Body of pancreas (tissue), 4 donors: Measurements from ENCODE around the gene NOS1. TPM values are rescaled to one million over a fixed set of nuclear protein-coding genes. Genes with fewer than 3 reads are reported as not detected.
"Not testable (repeated sequence)": the region's sequence is repeated elsewhere in the genome, so short reads cannot be mapped to it uniquely, and the experiment has no call there.

Experiments
- ATAC-seq: fragments of 150-250 bp; one replicate; pipeline ENCODE4 v1.9.1; 2016
- DNase-seq, 4 donors: peaks; one replicate each; pipeline ENCODE4 v3.0.0-alpha.2; 2019
- H3K27ac ChIP-seq, 4 donors: fragments of 200-600 bp; sonication (generic); 1 replicate in 3 of 4; 2 replicates in 1 of 4; pipeline versions ENCODE4 v1.5.1 to v1.6.1; 2016 to 2019; ENCODE audit warnings: mild to moderate bottlenecking in 1 of 4, mixed read lengths in 1 of 4, moderate library complexity in 1 of 4
- H3K27me3 ChIP-seq, 2 donors: fragments of 200-600 bp; sonication (generic); one replicate each; pipeline ENCODE4 v1.6.0; 2016; ENCODE audit warnings: mild to moderate bottlenecking in 1 of 2
- H3K36me3 ChIP-seq, 2 donors: fragments of 200-600 bp; sonication (generic); replicated peaks in 1 of 2; 2 replicates each; pipeline ENCODE4 v1.5.1; 2016; ENCODE audit warnings: low read depth in 2 of 2; ENCODE audit not compliant: insufficient read depth in 1 of 2
- H3K4me1 ChIP-seq: fragments of 200-600 bp; sonication (generic); one replicate; pipeline ENCODE4 v1.6.0; 2016
- H3K4me3 ChIP-seq, 2 donors: fragments of 200-600 bp; sonication (generic); 1 replicate in 1 of 2; 2 replicates in 1 of 2; pipeline ENCODE4 v1.5.1; 2016 to 2019
- H3K9me3 ChIP-seq, 3 donors: fragments of 200-600 bp; sonication (generic); 1 replicate in 2 of 3; 2 replicates in 1 of 3; pipeline ENCODE4 v1.5.1; 2016
- CTCF ChIP-seq, 7 experiments: fragments of 450-650 bp in 4 of 7; fragments of 200-600 bp in 3 of 7; sonication (generic) in 3 of 7; IDR thresholded peaks; one replicate each; pipeline ENCODE4 v1.5.1; 2016 to 2019; ENCODE audit warnings: antibody characterized with exemption in 7 of 7
- POLR2A ChIP-seq, 3 donors: fragments of 450-650 bp; IDR thresholded peaks; one replicate each; pipeline ENCODE4 v1.6.1; 2016; ENCODE audit warnings: antibody characterized with exemption in 3 of 3, mild to moderate bottlenecking in 2 of 3
- WGBS, 2 donors: methylation state at CpG; one replicate each; pipeline ENCODE4 v1.1.5; 2017; 5-methylcytosine and 5-hydroxymethylcytosine counted together
- intact Hi-C: fragments of 100-400 bp; cut with DNase I; formaldehyde crosslinking; loops from one replicate; pipeline ENCODE4 v1.15.1; 2023
- total RNA-seq, 2 donors: library from RNA; depleted of rRNA; stranded (reverse); fragments of >200 nt; gene quantifications; one replicate each; pipeline ENCODE4 v1.1.0, GENCODE V29; 2016

Gene NOS1
- total RNA-seq, 2 donors from 2014 or later, result 0.78 to 12.9 TPM

GRCh38 chr12:117202556-117202955 lies 158.9 kb downstream of the NOS1 start:
- Histone ChIP-seq H3K9me3 (no peaks in the 10 kb centered on the region), H3K27ac (no peak overlapping the region), H3K36me3 (no peaks in the 10 kb centered on the region), H3K4me3 (no peak overlapping the region), H3K4me1 (no peaks in the 10 kb centered on the region), H3K27me3 (no peaks in the 10 kb centered on the region)
- DNase-seq (no peak), ATAC-seq (no peak)
- WGBS, 2 donors, result 64 to 78% methylated on average over 9 of the region's 9 CpGs
- TF ChIP-seq POLR2A (IDR thresholded peaks at IDR 0.05) (no peak), CTCF (IDR thresholded peaks at IDR 0.05) (no peak)
- intact Hi-C loops, result no loop called here

DNA sequence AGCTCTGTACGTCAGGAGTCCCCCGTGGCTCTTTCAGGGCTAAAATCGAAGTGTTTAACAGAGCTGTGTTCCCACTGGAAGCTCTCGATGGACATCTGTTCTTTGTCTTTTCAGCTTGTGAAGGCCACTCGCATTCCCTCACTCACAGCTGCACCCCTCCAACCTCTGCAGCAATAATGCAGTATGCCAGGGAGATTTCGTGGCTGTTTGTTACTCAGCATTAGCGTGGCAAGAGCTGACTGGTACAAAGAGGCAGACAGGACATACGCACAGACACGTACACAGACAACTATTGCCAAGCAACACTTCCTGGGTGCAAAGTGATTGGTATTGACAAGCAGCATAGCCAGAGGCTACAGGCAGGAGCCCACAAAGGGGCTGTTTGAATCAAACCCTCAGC lies 159.4 kb downstream of the NOS1 start:
- ATAC-seq, result no peak
- no peaks in the 10 kb centered on the region for H3K4me1 ChIP-seq
- no peaks in the 10 kb centered on the region for H3K27me3 ChIP-seq
- H3K27ac ChIP-seq, result no peak overlapping the region
- no peaks in the 10 kb centered on the region for H3K9me3 ChIP-seq
- WGBS, 2 donors, result 95 to 96% methylated on average over 9 of the region's 9 CpGs
- intact Hi-C loops, result no loop called here
- DNase-seq, result no peak
- H3K4me3 ChIP-seq, result no peak overlapping the region
- TF ChIP-seq CTCF (IDR thresholded peaks at IDR 0.05) (no peak), POLR2A (IDR thresholded peaks at IDR 0.05) (no peak)
- no peaks in the 10 kb centered on the region for H3K36me3 ChIP-seq

DNA sequence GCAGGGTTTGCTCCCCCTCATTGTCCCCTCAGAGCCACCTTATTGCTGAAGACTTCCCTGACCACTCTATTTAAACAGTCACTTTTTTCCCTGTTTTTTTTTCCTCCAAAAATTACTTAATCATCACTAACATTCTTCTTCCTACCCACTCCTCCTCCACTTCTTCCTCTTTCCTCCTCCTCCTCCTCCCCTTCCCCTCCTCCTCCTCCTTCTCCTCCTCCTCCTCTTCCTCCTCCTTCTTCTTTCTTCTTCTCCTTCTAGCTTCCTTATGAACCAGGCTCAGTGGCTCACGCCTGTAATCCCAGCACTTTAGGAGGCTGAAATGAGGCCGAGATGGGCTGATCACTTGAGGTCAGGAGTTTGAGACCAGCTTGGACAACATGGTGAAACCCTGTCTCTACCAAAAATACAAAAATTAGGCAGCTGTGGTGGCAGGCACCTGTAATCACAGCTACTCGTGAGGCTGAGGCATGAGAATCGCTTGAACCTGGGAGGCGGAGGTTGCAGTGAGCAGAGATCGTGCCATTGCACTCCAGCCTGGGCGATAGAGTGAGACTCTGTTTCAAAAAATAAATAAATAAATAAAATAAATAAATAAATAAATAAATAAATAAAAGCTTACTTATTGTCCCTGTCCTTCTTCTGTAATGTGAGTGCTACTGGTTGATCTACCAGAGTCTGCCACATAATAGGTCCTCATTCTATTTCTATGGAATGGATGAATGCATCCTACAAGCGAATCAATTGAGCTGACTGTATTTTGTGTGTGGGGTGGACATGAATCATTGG lies 161.3 kb downstream of the NOS1 start:
- H3K27me3 ChIP-seq, H3K36me3 ChIP-seq, H3K27ac ChIP-seq, ATAC-seq, DNase-seq, H3K4me3 ChIP-seq, H3K9me3 ChIP-seq, H3K4me1 ChIP-seq, intact Hi-C loops: not testable (repeated sequence)
- 88 to 92% methylated on average over 8 of the region's 8 CpGs for WGBS, 2 donors

DNA sequence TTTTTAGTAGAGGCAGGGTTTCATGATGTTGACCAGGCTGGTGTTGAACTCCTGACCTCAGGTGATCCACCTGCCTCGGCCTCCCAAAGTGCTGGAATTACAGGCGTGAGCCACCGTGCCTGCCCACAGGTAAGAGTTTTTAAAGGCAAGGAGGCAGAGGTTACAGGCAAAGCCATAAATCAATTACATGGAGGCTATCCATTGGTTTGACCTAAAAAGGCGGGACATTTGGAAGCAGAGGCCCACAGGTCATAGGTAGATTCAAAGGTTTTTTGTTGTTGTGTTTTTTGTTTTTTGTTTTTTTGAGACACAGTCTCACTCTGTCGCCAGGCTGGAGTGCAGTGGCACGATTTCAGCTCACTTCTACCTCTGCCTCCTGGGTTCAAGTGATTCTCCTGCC lies 165.1 kb downstream of the NOS1 start:
- intact Hi-C loops, H3K27ac ChIP-seq, H3K27me3 ChIP-seq, H3K36me3 ChIP-seq, ATAC-seq, DNase-seq, H3K4me3 ChIP-seq, H3K4me1 ChIP-seq, H3K9me3 ChIP-seq: not testable (repeated sequence)
- WGBS, 2 donors, result 89 to 91% methylated on average over 5 to 6 of the region's 6 CpGs

DNA sequence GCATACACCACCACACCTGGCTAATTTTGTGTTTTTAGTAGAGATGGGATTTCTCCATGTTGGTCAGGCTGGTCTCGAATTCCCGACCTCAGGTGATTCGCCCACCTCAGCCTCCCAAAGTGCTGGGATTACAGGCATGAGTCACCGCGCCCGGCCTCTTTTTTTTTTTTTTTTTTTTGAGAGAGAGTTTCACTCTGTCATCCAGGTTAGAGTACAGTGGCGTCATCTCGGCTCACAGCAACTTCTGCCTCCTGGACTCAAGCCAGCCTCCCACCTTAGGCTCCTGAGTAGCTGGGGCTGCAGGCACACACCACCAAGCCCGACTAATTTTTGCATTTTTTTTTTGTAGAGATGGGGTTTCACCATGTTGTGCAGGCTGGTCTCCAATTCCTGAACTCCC lies 166.4 kb downstream of the NOS1 start:
- H3K4me1 ChIP-seq, intact Hi-C loops, DNase-seq, ATAC-seq, H3K4me3 ChIP-seq, H3K36me3 ChIP-seq, H3K27ac ChIP-seq, H3K9me3 ChIP-seq, H3K27me3 ChIP-seq: not testable (repeated sequence)
- WGBS, 2 donors, result 84 to 90% methylated on average over 8 to 9 of the region's 9 CpGs

- Histone ChIP-seq H3K4me1 (peaks cover 13% of the 10 kb centered on the region), H3K27ac (no peak overlapping the region), H3K27me3 (no peaks in the 10 kb centered on the region), H3K9me3 (no peaks in the 10 kb centered on the region), H3K36me3 (no peaks in the 10 kb centered on the region), H3K4me3 (no peak overlapping the region)
- intact Hi-C loops, result no loop called here
- WGBS, 2 donors, result 77 to 100% methylated on average over 3 of the region's 3 CpGs
- TF ChIP-seq POLR2A (IDR thresholded peaks at IDR 0.05) (no peak), CTCF (IDR thresholded peaks at IDR 0.05) (no peak)
- no peak for DNase-seq
- no peak for ATAC-seq
These were observed 167.5 kb downstream of the NOS1 start for GRCh38 chr12:117193903-117194302.

GRCh38 chr12:117192581-117192980 lies 168.8 kb downstream of the NOS1 start:
- DNase-seq, H3K4me3 ChIP-seq, H3K36me3 ChIP-seq, intact Hi-C loops, H3K27me3 ChIP-seq, H3K27ac ChIP-seq, ATAC-seq, H3K9me3 ChIP-seq: not testable (repeated sequence)
- 89 to 94% methylated on average over 9 of the region's 9 CpGs for WGBS, 2 donors
- peaks cover 17% of the 10 kb centered on the region for H3K4me1 ChIP-seq
